Keratinocyte (primary cell): ENCODE measurements around the gene ZC3H18. TPM values are rescaled to one million over a fixed set of nuclear protein-coding genes. Genes with fewer than 3 reads are reported as not detected.

Experiments
- DNase-seq: peaks from one replicate; pipeline ENCODE4 v3.0.0-alpha.2; 2011; ENCODE audit warnings: low read depth, missing footprints, low spot score
- FAIRE-seq: peaks from 2 replicates; lab custom pipeline; 2011; peaks lifted over from hg19 to GRCh38; lab: Jason Lieb, UNC
- H2AFZ ChIP-seq: 2 replicates; pipeline ENCODE4 v1.6.0; 2012; ENCODE audit warnings: low read length, control low read depth, inconsistent platforms; ENCODE audit not compliant: control insufficient read depth
- H3K27ac ChIP-seq: 2 replicates; pipeline ENCODE4 v1.5.1; 2011; ENCODE audit warnings: low read length; ENCODE audit not compliant: control insufficient read depth, insufficient read depth
- H3K27me3 ChIP-seq: 3 replicates; pipeline ENCODE4 v1.6.0; 2011; ENCODE audit warnings: low read length; ENCODE audit not compliant: control insufficient read depth, insufficient read depth; ENCODE audit errors: extremely low read depth
- H3K36me3 ChIP-seq, 2 experiments: 2 replicates in 1 of 2; 3 replicates in 1 of 2; pipeline ENCODE4 v1.5.1; 2011; ENCODE audit warnings: low read length in 2 of 2, mild to moderate bottlenecking in 1 of 2; ENCODE audit not compliant: control insufficient read depth in 2 of 2, insufficient read depth in 2 of 2; ENCODE audit errors: extremely low read depth in 1 of 2
- H3K4me1 ChIP-seq: 3 replicates; pipeline ENCODE4 v1.5.1; 2011; ENCODE audit warnings: low read length; ENCODE audit not compliant: control insufficient read depth, insufficient read depth; ENCODE audit errors: extremely low read depth
- H3K4me2 ChIP-seq: 3 replicates; pipeline ENCODE4 v1.6.0; 2011; ENCODE audit warnings: low read depth, low read length; ENCODE audit not compliant: control insufficient read depth, insufficient read depth; ENCODE audit errors: extremely low read depth
- H3K4me3 ChIP-seq, 3 experiments: fragments of 200-600 bp in 1 of 3; sonication (generic) in 1 of 3; 2 replicates in 2 of 3; 3 replicates in 1 of 3; pipeline ENCODE4 v1.5.1; 2011 to 2016; ENCODE audit warnings: low read length in 3 of 3, mild to moderate bottlenecking in 3 of 3, control low read depth in 2 of 3, inconsistent platforms in 1 of 3, low read depth in 1 of 3, mixed read lengths in 1 of 3, mixed run types in 1 of 3, moderate library complexity in 1 of 3; ENCODE audit not compliant: control insufficient read depth in 2 of 3, insufficient read depth in 2 of 3; ENCODE audit errors: extremely low read depth in 1 of 3
- H3K79me2 ChIP-seq: 2 replicates; pipeline ENCODE4 v1.6.0; 2012; ENCODE audit warnings: low read length; ENCODE audit not compliant: control insufficient read depth, insufficient read depth
- H3K9ac ChIP-seq: 3 replicates; pipeline ENCODE4 v1.6.0; 2011; ENCODE audit warnings: low read length; ENCODE audit not compliant: control insufficient read depth, insufficient read depth; ENCODE audit errors: extremely low read depth
- H3K9me1 ChIP-seq: 3 replicates; pipeline ENCODE4 v1.6.0; 2011; ENCODE audit warnings: low read length; ENCODE audit not compliant: control insufficient read depth, insufficient read depth; ENCODE audit errors: extremely low read depth
- H3K9me3 ChIP-seq: 2 replicates; pipeline ENCODE4 v1.5.1; 2012; ENCODE audit warnings: low read depth, low read length; ENCODE audit not compliant: control insufficient read depth
- H4K20me1 ChIP-seq: 3 replicates; pipeline ENCODE4 v1.6.0; 2011; ENCODE audit warnings: low read length; ENCODE audit not compliant: control insufficient read depth, insufficient read depth; ENCODE audit errors: extremely low read depth
- CTCF ChIP-seq, 3 experiments: IDR thresholded peaks in 1 of 3; conservative IDR thresholded peaks in 1 of 3; optimal IDR thresholded peaks in 1 of 3; 2 replicates in 2 of 3; 3 replicates in 1 of 3; pipeline versions ENCODE3 to v1.5.1; 2011; ENCODE audit warnings: low read length in 3 of 3, mild to moderate bottlenecking in 3 of 3, moderate library complexity in 2 of 3, control low read depth in 1 of 3, inconsistent platforms in 1 of 3; ENCODE audit not compliant: insufficient read depth in 2 of 3; ENCODE audit errors: extremely low read depth in 1 of 3
- EZH2 ChIP-seq: IDR thresholded peaks from one replicate; pipeline ENCODE4 v1.6.1; 2012; ENCODE audit warnings: inconsistent platforms, mild to moderate bottlenecking, low read length, moderate library complexity
- dilution Hi-C: fragments of 300-500 bp; cut with MboI; formaldehyde crosslinking; loops from one replicate; pipeline ENCODE4 v1.7.0; 2020; ENCODE audit warnings: low sequenced_read_pairs; ENCODE audit not compliant: extremely low pct_ligation_motif_present
- polyA plus RNA-seq, 5 experiments: library from polyadenylated mRNA; depleted of rRNA in 3 of 5; stranded (reverse) in 3 of 5; stranded (forward) in 1 of 5; unstranded in 1 of 5; fragments of >200 nt; gene quantifications; 1 replicate in 1 of 5; 2 replicates in 3 of 5; 3 replicates in 1 of 5; pipeline versions ENCODE4 v1.2.1 to v1.2.3, GENCODE V29; 2011 to 2012; ENCODE audit warnings: missing spikeins in 2 of 5, low read depth in 1 of 5, low replicate concordance in 1 of 5

The ZC3H18 gene
- polyA plus RNA-seq, 1 donor (not counting 4 experiments of a cell fraction or from before 2014, with no cell fraction given), result 7.5 TPM

GRCh38 chr16:88649924-88650748 lies 79.9 kb downstream of the ZC3H18 start:
- peaks cover 21 to 24% of the 10 kb centered on the region in 2 experiments for H3K36me3 ChIP-seq
- no peak for DNase-seq
- H2AFZ ChIP-seq, result no peak overlapping the region

GRCh38 chr16:88650749-88651275 lies 80.6 kb downstream of the ZC3H18 start, which contains the start of gene CYBA:
Gene CYBA, minus strand, starts transcription at chr16:88651053. Its CDS starts 40 bp downstream, at chr16:88651013.
- no peaks in the 10 kb centered on the region for H3K4me1 ChIP-seq
- peaks cover 6% of the 10 kb centered on the region for H4K20me1 ChIP-seq
- H3K27me3 ChIP-seq, result no peaks in the 10 kb centered on the region
- H3K36me3 ChIP-seq, result peaks cover 27 to 28% of the 10 kb centered on the region in 2 experiments
- no peaks in the 10 kb centered on the region for H3K9me3 ChIP-seq
- no peak for DNase-seq
- dilution Hi-C loops, result loop anchor here (25.0 kb wide), 1 partner anchor 111 kb away; no protein-coding TSS in a partner anchor
- H3K79me2 ChIP-seq, result no peaks in the 10 kb centered on the region
- no peak within 1 kb of the TSS for H2AFZ ChIP-seq
- no peak within 1 kb of the TSS for H3K27ac ChIP-seq
- no peak for FAIRE-seq
- no peak within 1 kb of the TSS for H3K9ac ChIP-seq
- peak within 1 kb of the TSS; percentile 22 for H3K4me2 ChIP-seq
- TF ChIP-seq EZH2 (no peak), CTCF (optimal IDR thresholded peaks at IDR 0.05 in 1 of 3, IDR thresholded peaks at IDR 0.05 in 1 of 3, conservative IDR thresholded peaks at IDR 0.05 in 1 of 3; ENCODE audit: extremely low read depth in 1 of 3, insufficient read depth in 2 of 3, low read length in 3 of 3) (no peak)
- H3K4me3 ChIP-seq, result peak within 1 kb of the TSS in 1 of 3 experiments; percentile 22
- no peaks in the 10 kb centered on the region for H3K9me1 ChIP-seq

More at GRCh38 chr16:88649924-88650748, 79.9 kb downstream of the ZC3H18 start:
- H3K4me3 ChIP-seq, result peak overlapping the region in 1 of 3 experiments; percentile 22
- no peak for FAIRE-seq
- H4K20me1 ChIP-seq, result peaks cover 6% of the 10 kb centered on the region
- no peak overlapping the region for H3K27ac ChIP-seq
- TF ChIP-seq EZH2 (no peak), CTCF (optimal IDR thresholded peaks at IDR 0.05 in 1 of 3, IDR thresholded peaks at IDR 0.05 in 1 of 3, conservative IDR thresholded peaks at IDR 0.05 in 1 of 3; ENCODE audit: extremely low read depth in 1 of 3, insufficient read depth in 2 of 3, low read length in 3 of 3) (no peak)
- H3K9me3 ChIP-seq, result no peaks in the 10 kb centered on the region
- dilution Hi-C loops, result loop anchor here (25.0 kb wide), 1 partner anchor 112 kb away; no protein-coding TSS in a partner anchor
- H3K4me2 ChIP-seq, result no peak overlapping the region
- no peaks in the 10 kb centered on the region for H3K79me2 ChIP-seq
- H3K27me3 ChIP-seq, result no peaks in the 10 kb centered on the region
- no peak overlapping the region for H3K9ac ChIP-seq
- H3K4me1 ChIP-seq, result no peaks in the 10 kb centered on the region
- no peaks in the 10 kb centered on the region for H3K9me1 ChIP-seq
